ENCODE measurements around the gene SPATA13.
A peak's percentile ranks its signal among the peaks of the same experiment; 100 is the strongest.
"Not testable (repeated sequence)": the region's sequence is repeated elsewhere in the genome, so short reads cannot be mapped to it uniquely, and the experiment has no call there.

The SPATA13 gene

GRCh38 chr13:24203273-24203672 is 42.8 kb downstream of the SPATA13 start:
- no peak for DNase-seq

GRCh38 chr13:24203811-24204210 is 43.3 kb downstream of the SPATA13 start:
- DNase-seq = no peak

GRCh38 chr13:24205076-24205475 is 44.6 kb downstream of the SPATA13 start:
- not testable (repeated sequence) for DNase-seq

GRCh38 chr13:24207841-24208667 is 47.5 kb downstream of the SPATA13 start:
- DNase-seq = peak; percentile 30 to 59 (median 41)

- DNase-seq = no peak
These were observed 48.6 kb downstream of the SPATA13 start for GRCh38 chr13:24209138-24209537.

- DNase-seq = no peak
These were observed 51.7 kb downstream of the SPATA13 start for GRCh38 chr13:24212254-24212653.

- DNase-seq = no peak
These were observed 52.2 kb downstream of the SPATA13 start for GRCh38 chr13:24212674-24213073.

- DNase-seq = no peak
These were observed 53.4 kb downstream of the SPATA13 start for GRCh38 chr13:24213932-24214331.

GRCh38 chr13:24214528-24214927 is 54.0 kb downstream of the SPATA13 start:
- no peak for DNase-seq

- no peak for DNase-seq
These were observed 54.6 kb downstream of the SPATA13 start for GRCh38 chr13:24215126-24215525.

GRCh38 chr13:24215732-24216131 is 55.2 kb downstream of the SPATA13 start:
- peak in 1 of 3 donors; percentile 28 for DNase-seq

- no peak for DNase-seq
These were observed 55.7 kb downstream of the SPATA13 start for GRCh38 chr13:24216176-24216575.

- not testable (repeated sequence) for DNase-seq
These were observed 56.3 kb downstream of the SPATA13 start for GRCh38 chr13:24216779-24217178.

- DNase-seq = peak; percentile 43 to 47 (median 43)
These were observed 57.2 kb downstream of the SPATA13 start for GRCh38 chr13:24217601-24218281.

- no peak for DNase-seq
These were observed 57.8 kb downstream of the SPATA13 start for GRCh38 chr13:24218338-24218737.

- DNase-seq = no peak
These were observed 58.5 kb downstream of the SPATA13 start for GRCh38 chr13:24218977-24219376.

GRCh38 chr13:24220086-24220703 is 59.7 kb downstream of the SPATA13 start:
- DNase-seq = peak; percentile 88 to 95 (median 89)

GRCh38 chr13:24221007-24221406 is 60.5 kb downstream of the SPATA13 start:
- no peak for DNase-seq

GRCh38 chr13:24222756-24223155 is 62.2 kb downstream of the SPATA13 start:
- DNase-seq = no peak

- peak in 2 of 3 donors; percentile 21 to 22 for DNase-seq
These were observed 63.1 kb downstream of the SPATA13 start for GRCh38 chr13:24223341-24224231.

- no peak for DNase-seq
These were observed 63.7 kb downstream of the SPATA13 start for GRCh38 chr13:24224232-24224680.

GRCh38 chr13:24225062-24225461 is 64.5 kb downstream of the SPATA13 start:
- DNase-seq = no peak

- DNase-seq = no peak
These were observed 65.4 kb downstream of the SPATA13 start for GRCh38 chr13:24225930-24226329.

Data from suppressor macrophage treated with lipopolysaccharide for 1 hour (primary cell).